GM19025 (cell line): ENCODE measurements around the gene LRRC37A2.
"Not testable (repeated sequence)": the region's sequence is repeated elsewhere in the genome, so short reads cannot be mapped to it uniquely, and the experiment has no call there.

Source experiments
- ATAC-seq: cut with Tn5 transposase; IDR thresholded peaks from one replicate; pipeline ENCODE4 v1.9.1; 2021; ENCODE audit warnings: mild to moderate bottlenecking, low read depth, moderate library complexity; ENCODE audit not compliant: unreplicated experiment

The LRRC37A2 gene

GRCh38 chr17:46591332-46591731, 79.1 kb downstream of the LRRC37A2 start:
- ATAC-seq: not testable (repeated sequence)

- not testable (repeated sequence) for ATAC-seq
Observed at GRCh38 chr17:46598344-46598931, 86.2 kb downstream of the LRRC37A2 start.

DNA sequence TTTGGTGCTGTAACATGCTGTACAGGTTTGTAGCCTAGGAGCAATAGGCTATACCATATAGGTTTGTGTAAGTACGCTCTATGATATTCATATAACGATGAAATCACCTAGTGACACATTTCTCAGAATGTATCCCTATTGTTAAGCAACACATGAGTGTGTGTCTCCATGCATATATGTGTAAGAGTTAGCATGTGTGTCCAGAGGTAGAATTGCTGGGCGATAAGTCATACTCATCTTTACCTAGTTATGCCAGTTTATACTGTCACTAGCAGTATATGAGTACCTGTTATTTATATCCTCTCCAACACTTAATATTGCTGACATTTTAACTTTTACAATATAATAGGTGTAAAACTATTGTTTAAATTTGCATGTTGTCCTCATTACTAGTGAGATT, 88.5 kb downstream of the LRRC37A2 start:
- not testable (repeated sequence) for ATAC-seq

- peak; percentile 76 for ATAC-seq
Observed at GRCh38 chr17:46603125-46603524, 90.9 kb downstream of the LRRC37A2 start.
